Neuronal stem cell (in vitro differentiated cells): ENCODE measurements around the gene TMEM98.
A peak's percentile ranks its signal among the peaks of the same experiment; 100 is the strongest.
"Not testable (repeated sequence)": the region's sequence is repeated elsewhere in the genome, so short reads cannot be mapped to it uniquely, and the experiment has no call there.

Experiments used
- DNase-seq: peaks from one replicate; pipeline ENCODE4 v3.0.0-alpha.2; 2013; ENCODE audit warnings: low spot score
- H2AFZ ChIP-seq: one replicate; pipeline ENCODE4 v1.6.1; 2013; ENCODE audit warnings: mild to moderate bottlenecking, low read length, inconsistent platforms
- H2AK5ac ChIP-seq: 2 replicates; pipeline ENCODE4 v1.6.1; 2013; ENCODE audit warnings: low read depth, mild to moderate bottlenecking, inconsistent platforms, low read length, moderate library complexity, mixed read lengths
- H2BK120ac ChIP-seq: 2 replicates; pipeline ENCODE4 v1.6.1; 2013; ENCODE audit warnings: low read depth, mild to moderate bottlenecking, inconsistent platforms, low read length, moderate library complexity, mixed read lengths
- H2BK12ac ChIP-seq: one replicate; pipeline ENCODE4 v1.6.1; 2013; ENCODE audit warnings: low read length, inconsistent platforms
- H2BK15ac ChIP-seq: 2 replicates; pipeline ENCODE4 v1.6.1; 2013; ENCODE audit warnings: mild to moderate bottlenecking, low read length, inconsistent platforms, mixed read lengths
- H2BK5ac ChIP-seq: one replicate; pipeline ENCODE4 v1.6.1; 2013; ENCODE audit warnings: inconsistent platforms, mild to moderate bottlenecking, low read length, moderate library complexity
- H3K14ac ChIP-seq: one replicate; pipeline ENCODE4 v1.6.1; 2013; ENCODE audit warnings: low read length, inconsistent platforms
- H3K18ac ChIP-seq: 2 replicates; pipeline ENCODE4 v1.6.1; 2013; ENCODE audit warnings: low read length, inconsistent platforms
- H3K23ac ChIP-seq: 2 replicates; pipeline ENCODE4 v1.6.1; 2013; ENCODE audit warnings: low read depth, mild to moderate bottlenecking, mixed read lengths, low read length, inconsistent platforms; ENCODE audit not compliant: poor library complexity
- H3K27ac ChIP-seq: replicated peaks from 3 replicates; pipeline ENCODE4 v1.5.1; 2013; ENCODE audit warnings: low read length, inconsistent platforms
- H3K27me3 ChIP-seq, 3 experiments: 2 replicates each; pipeline ENCODE4 v1.6.1; 2013; ENCODE audit warnings: low read length in 3 of 3, mild to moderate bottlenecking in 2 of 3, inconsistent platforms in 1 of 3, low read depth in 1 of 3, mixed read lengths in 1 of 3, moderate library complexity in 1 of 3; ENCODE audit not compliant: control insufficient read depth in 3 of 3, insufficient read depth in 3 of 3
- H3K36me3 ChIP-seq, 2 donors: replicated peaks in 1 of 2; 2 replicates each; pipeline ENCODE4 v1.6.1; 2013; ENCODE audit warnings: low read length in 2 of 2; ENCODE audit not compliant: control insufficient read depth in 2 of 2, insufficient read depth in 2 of 2
- H3K4ac ChIP-seq: 2 replicates; pipeline ENCODE4 v1.6.1; 2013; ENCODE audit warnings: inconsistent platforms, mild to moderate bottlenecking, low read length, moderate library complexity
- H3K4me1 ChIP-seq, 2 donors: 1 replicate in 1 of 2; 2 replicates in 1 of 2; pipeline ENCODE4 v1.6.1; 2013; ENCODE audit warnings: low read length in 2 of 2, low read depth in 1 of 2; ENCODE audit not compliant: control insufficient read depth in 2 of 2, insufficient read depth in 1 of 2
- H3K4me2 ChIP-seq: one replicate; pipeline ENCODE4 v1.6.1; 2013; ENCODE audit warnings: mild to moderate bottlenecking, low read length, inconsistent platforms; ENCODE audit not compliant: insufficient read depth, poor library complexity, severe bottlenecking
- H3K4me3 ChIP-seq, 2 donors: 2 replicates each; pipeline ENCODE4 v1.5.1; 2013; ENCODE audit warnings: low read length in 2 of 2, mild to moderate bottlenecking in 2 of 2, inconsistent platforms in 1 of 2, moderate library complexity in 1 of 2
- H3K79me1 ChIP-seq: one replicate; pipeline ENCODE4 v1.6.1; 2013; ENCODE audit warnings: low read depth, mild to moderate bottlenecking, inconsistent platforms, low read length, moderate library complexity
- H3K9ac ChIP-seq: one replicate; pipeline ENCODE4 v1.6.1; 2013; ENCODE audit warnings: mild to moderate bottlenecking, low read depth, low read length, inconsistent platforms; ENCODE audit not compliant: poor library complexity
- H3K9me3 ChIP-seq, 2 donors: replicated peaks in 1 of 2; 2 replicates each; pipeline versions ENCODE3 to v1.6.1; 2013; ENCODE audit warnings: low read length in 2 of 2, mild to moderate bottlenecking in 2 of 2, inconsistent platforms in 1 of 2, low read depth in 1 of 2, mixed read lengths in 1 of 2, moderate library complexity in 1 of 2; ENCODE audit not compliant: control insufficient read depth in 2 of 2, insufficient read depth in 1 of 2
- H4K8ac ChIP-seq: one replicate; pipeline ENCODE4 v1.6.1; 2013; ENCODE audit warnings: low read depth, mild to moderate bottlenecking, inconsistent platforms, low read length, moderate library complexity
- H4K91ac ChIP-seq: one replicate; pipeline ENCODE4 v1.6.1; 2013; ENCODE audit warnings: low read length, low read depth, mild to moderate bottlenecking, inconsistent platforms; ENCODE audit not compliant: poor library complexity
- WGBS, 2 donors: extraction: QIAGEN DNeasy Blood & Tissue Kit; methylation state at CpG; one replicate each; pipeline ENCODE4 v1.1.7; 2013; ENCODE audit warnings: missing lambda C conversion rate in 2 of 2, mixed read lengths in 1 of 2; ENCODE audit not compliant: insufficient read length in 2 of 2, insufficient replicate concordance in 1 of 2; ENCODE audit errors: extremely low coverage in 2 of 2; 5-methylcytosine and 5-hydroxymethylcytosine counted together

TMEM98 gene

GRCh38 chr17:32880671-32881453 is 47.1 kb upstream of the TMEM98 start:
- Histone ChIP-seq H3K9ac (no peak overlapping the region), H4K91ac (no peak overlapping the region), H2BK15ac (no peak overlapping the region), H3K36me3 (no peaks in the 10 kb centered on the region), H3K18ac (no peak overlapping the region), H3K14ac (no peak overlapping the region), H2AFZ (peak overlapping the region; percentile 86), H3K23ac (no peak overlapping the region), H3K27ac (no peak overlapping the region), H3K4me3 (no peak overlapping the region), H2AK5ac (no peak overlapping the region), H3K79me1 (no peaks in the 10 kb centered on the region), H2BK5ac (no peak overlapping the region), H3K4me1 (peaks cover 3 to 4% of the 10 kb centered on the region in 2 donors), H3K27me3 (peaks cover 0 to 39% (median 7%) of the 10 kb centered on the region in 3 experiments), H2BK120ac (no peak overlapping the region), H3K9me3 (no peaks in the 10 kb centered on the region), H4K8ac (no peak overlapping the region), H3K4me2 (no peak overlapping the region), H3K4ac (no peak overlapping the region), H2BK12ac (no peak overlapping the region)
- no peak for DNase-seq
- no CpG with 5 or more reads among the region's 6 CpGs for WGBS, 2 donors

- no peak overlapping the region for H3K23ac ChIP-seq
- no peak overlapping the region for H3K14ac ChIP-seq
- no peak overlapping the region for H4K8ac ChIP-seq
- no peak overlapping the region for H4K91ac ChIP-seq
- peaks cover 0 to 30% (median 2%) of the 10 kb centered on the region in 3 experiments for H3K27me3 ChIP-seq
- H3K4me2 ChIP-seq, result no peak overlapping the region
- no peak overlapping the region for H2BK5ac ChIP-seq
- H2AFZ ChIP-seq, result peak overlapping the region; percentile 30
- no peaks in the 10 kb centered on the region for H3K36me3 ChIP-seq
- no peak overlapping the region for H2BK12ac ChIP-seq
- no peaks in the 10 kb centered on the region for H3K79me1 ChIP-seq
- H2AK5ac ChIP-seq, result no peak overlapping the region
- no peak overlapping the region for H2BK15ac ChIP-seq
- H3K4me1 ChIP-seq, result peaks cover 3 to 4% of the 10 kb centered on the region in 2 donors
- no CpG with 5 or more reads among the region's 6 CpGs for WGBS, 2 donors
- H3K27ac ChIP-seq, result no peak overlapping the region
- H3K4ac ChIP-seq, result no peak overlapping the region
- H3K18ac ChIP-seq, result no peak overlapping the region
- no peak overlapping the region for H3K9ac ChIP-seq
- no peak overlapping the region for H2BK120ac ChIP-seq
- DNase-seq, result no peak
- no peaks in the 10 kb centered on the region for H3K9me3 ChIP-seq
- no peak overlapping the region for H3K4me3 ChIP-seq
Observed at GRCh38 chr17:32882029-32882428, 45.9 kb upstream of the TMEM98 start.

- Histone ChIP-seq H2BK15ac (no peak overlapping the region), H3K23ac (no peak overlapping the region), H2BK5ac (no peak overlapping the region), H3K14ac (no peak overlapping the region), H2AFZ (no peak overlapping the region), H4K91ac (no peak overlapping the region), H2AK5ac (no peak overlapping the region), H3K4me3 (no peak overlapping the region), H3K4me1 (peaks cover 0 to 2% of the 10 kb centered on the region in 2 donors), H3K4ac (no peak overlapping the region), H2BK120ac (no peak overlapping the region), H3K4me2 (no peak overlapping the region), H3K36me3 (no peaks in the 10 kb centered on the region), H2BK12ac (no peak overlapping the region), H3K27me3 (peaks cover 0 to 30% (median 0%) of the 10 kb centered on the region in 3 experiments), H3K27ac (no peak overlapping the region), H3K9ac (no peak overlapping the region), H3K18ac (no peak overlapping the region), H4K8ac (no peak overlapping the region), H3K79me1 (no peaks in the 10 kb centered on the region), H3K9me3 (no peaks in the 10 kb centered on the region)
- no CpG with 5 or more reads among the region's 4 CpGs for WGBS, 2 donors
- no peak for DNase-seq
Observed at GRCh38 chr17:32882734-32883133, 45.2 kb upstream of the TMEM98 start.

GRCh38 chr17:32886951-32887350 is 41.0 kb upstream of the TMEM98 start:
- not testable (repeated sequence) for H3K27ac ChIP-seq, H2AK5ac ChIP-seq, H3K23ac ChIP-seq, H4K91ac ChIP-seq, H3K4me2 ChIP-seq, H3K4me1 ChIP-seq, H3K79me1 ChIP-seq, H2BK12ac ChIP-seq, H3K9me3 ChIP-seq, H3K18ac ChIP-seq, H2AFZ ChIP-seq, H3K4me3 ChIP-seq, H2BK120ac ChIP-seq, DNase-seq, H4K8ac ChIP-seq, H3K36me3 ChIP-seq, H3K14ac ChIP-seq, H2BK5ac ChIP-seq, H3K4ac ChIP-seq, H2BK15ac ChIP-seq, H3K9ac ChIP-seq
- peaks cover 0 to 10% (median 0%) of the 10 kb centered on the region in 3 experiments for H3K27me3 ChIP-seq
- no CpG with 5 or more reads among the region's 16 CpGs for WGBS, 2 donors
